Activated gamma-delta T cell treated with Interleukin-2 at 50 U/mL for 16 hours (primary cell): ENCODE data around the gene ZIC5.
"Not testable (repeated sequence)": the region's sequence is repeated elsewhere in the genome, so short reads cannot be mapped to it uniquely, and the experiment has no call there.

ENCODE experiments used
- DNase-seq: peaks from one replicate; pipeline ENCODE4 v3.0.0-alpha.2; 2020

ZIC5 gene

DNA sequence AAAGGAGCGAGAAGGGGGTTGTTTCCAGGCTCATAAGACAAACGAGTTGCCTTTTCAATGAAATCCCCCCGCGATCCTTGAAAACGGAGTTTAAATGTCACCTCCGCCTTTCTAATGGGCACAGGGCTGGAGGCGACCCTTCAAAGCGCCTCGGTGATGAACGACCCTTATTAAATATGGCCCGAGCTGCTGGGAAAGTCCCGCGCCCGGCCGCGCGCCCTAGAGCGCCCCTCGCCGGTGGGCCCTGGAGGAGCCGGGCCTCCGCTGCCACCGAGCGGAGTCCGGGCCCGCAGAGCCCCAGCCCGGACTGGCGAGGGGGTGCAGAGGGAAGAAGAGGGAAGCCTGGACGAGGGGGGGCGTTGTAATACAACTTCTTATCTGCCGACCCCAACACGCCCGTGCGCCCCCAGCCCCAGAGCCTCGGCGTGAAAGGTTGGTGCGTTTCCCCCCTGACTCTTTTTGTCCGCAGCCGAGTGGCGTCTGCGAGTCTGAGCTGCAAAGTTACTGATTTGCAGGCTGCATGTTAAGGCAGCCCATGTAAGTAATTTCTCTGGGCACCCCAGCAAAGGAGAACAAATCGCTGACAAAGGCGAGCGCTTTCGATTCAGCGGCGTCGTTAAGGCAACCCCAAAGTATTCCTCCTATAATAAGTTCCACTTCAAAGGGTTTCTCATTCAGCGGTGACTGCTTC, 11.9 kb downstream of the ZIC5 start:
- DNase-seq: no peak

DNA sequence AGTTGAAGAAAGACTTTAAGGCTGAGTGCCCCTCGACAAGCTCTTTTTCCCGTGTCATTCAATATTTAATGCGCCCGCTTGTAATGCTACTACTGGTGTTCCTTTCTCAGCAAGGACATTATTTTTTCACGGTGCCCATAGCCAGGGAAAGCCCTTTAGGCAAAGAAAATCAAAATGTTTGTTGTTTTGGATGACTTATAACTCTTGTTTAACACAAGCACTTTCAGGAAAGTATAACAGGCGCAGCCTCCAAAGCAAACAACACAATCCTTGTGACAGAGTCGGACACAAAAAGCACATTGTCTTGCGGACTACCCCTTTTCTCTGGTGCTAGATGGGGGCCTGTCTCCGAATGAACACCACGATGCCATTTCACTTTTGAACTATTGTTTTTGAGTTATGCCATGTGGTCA, 12.4 kb downstream of the ZIC5 start:
- no peak for DNase-seq

DNA sequence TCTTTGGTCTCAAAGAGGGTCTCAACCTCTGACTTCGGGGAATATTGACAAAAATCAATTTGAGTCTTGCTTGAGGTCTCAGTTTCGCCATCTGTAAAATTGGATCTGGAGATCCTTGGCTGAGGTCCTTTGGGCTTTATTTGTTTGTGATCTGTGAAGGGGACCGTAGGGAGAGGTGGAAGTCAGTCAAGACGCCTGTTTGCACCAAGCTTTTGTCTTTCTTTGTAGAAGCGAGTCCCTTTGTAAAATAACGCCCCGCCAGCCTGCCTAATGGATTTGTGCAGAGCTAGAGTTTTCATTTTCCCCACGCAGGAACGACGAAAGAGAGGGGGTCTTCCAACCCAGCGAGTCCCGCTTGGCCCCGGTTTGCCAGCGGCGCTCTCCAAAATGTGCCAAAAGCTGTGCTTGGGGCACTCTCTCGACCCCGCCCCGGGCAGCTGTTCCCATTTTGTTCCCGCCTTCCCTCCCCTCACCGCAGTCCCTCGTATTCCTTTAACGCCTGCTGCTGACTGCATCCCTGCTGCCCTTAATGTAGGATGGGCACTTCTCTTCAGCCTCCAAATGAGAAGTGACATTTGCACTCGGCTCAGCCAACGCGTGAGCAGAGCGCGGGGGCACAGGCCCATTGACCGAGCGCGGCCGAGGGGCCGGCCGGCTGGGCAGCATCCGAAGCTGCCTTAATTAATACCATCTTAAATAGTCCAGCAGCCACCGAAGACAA, 13.0 kb downstream of the ZIC5 start:
- DNase-seq: no peak

DNA sequence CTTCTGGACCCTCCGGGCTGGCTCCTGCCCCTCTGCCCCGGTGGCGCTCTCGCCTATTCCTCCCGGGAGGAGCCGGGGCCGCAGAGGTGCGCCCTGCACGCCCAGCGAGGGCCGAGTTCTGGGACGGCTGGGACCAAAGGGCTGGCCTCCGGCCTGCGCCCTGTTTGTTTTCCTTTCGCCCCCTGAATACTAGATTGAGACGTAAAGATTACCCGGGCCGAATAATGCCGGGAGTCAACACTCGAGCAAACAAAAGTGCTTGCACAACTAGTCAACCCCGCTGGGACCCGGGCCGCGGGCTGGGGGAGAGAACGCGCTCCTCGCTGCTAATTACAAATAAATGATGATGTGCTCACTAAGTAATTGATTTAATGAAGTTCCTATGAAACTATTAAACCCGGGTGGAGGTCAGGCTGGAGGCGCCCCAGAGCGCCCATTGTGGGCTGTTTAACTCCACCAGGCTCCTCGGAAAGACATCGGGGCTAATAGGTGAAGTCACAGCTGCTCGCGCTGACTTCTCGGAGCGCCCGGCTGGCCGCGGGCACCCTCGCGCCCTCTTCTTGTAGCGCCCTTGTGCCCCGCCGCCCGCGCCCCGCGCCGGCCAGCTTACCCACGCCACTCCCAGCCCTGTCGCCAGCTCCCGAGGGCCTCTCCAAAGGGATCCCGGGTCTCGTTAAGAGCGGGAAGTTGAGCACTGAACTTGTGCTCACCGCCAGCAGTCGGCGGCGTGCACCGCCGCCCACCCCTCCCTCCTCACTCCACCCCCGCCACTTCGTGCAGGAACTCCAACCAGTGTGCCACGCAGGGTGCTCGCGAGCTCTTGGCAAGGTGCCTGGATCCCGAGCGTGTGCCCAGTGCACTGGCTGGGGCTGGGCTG, 14.9 kb downstream of the ZIC5 start:
- no peak for DNase-seq

DNA sequence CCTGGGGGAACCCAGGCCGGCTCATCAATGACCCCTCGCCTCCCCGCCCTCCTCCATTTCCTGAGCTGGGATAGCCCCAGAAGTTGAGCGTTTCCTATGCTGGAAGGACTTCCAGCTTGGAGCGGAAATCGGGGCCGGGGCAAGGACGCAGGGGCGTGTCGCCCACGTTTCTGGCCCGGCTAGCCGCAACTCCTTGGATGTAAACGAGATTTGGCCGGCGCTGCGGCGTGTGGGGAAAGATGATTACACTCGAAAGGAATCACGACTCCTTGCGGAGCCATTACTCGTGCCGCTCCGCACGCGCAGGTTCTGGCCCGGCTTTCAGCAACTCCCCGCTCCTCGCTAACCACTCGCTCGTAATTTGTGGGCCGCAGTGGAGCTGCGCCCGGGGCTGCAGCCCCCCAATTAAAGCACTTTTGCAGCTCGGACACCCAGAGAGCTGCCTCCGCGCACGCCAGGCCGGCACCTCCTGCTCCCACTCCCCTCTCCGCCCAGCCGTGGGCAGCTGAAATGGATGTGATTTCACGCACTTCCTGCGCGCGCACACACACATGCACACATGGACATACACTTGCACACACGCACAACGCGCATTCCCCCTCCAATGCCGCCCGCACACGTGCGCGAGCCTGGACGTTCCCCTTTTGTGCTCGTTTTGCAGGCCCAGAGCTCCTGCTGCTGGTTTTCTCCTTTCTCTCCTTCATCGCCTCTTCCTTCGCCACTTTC, 15.7 kb downstream of the ZIC5 start:
- DNase-seq: no peak

DNA sequence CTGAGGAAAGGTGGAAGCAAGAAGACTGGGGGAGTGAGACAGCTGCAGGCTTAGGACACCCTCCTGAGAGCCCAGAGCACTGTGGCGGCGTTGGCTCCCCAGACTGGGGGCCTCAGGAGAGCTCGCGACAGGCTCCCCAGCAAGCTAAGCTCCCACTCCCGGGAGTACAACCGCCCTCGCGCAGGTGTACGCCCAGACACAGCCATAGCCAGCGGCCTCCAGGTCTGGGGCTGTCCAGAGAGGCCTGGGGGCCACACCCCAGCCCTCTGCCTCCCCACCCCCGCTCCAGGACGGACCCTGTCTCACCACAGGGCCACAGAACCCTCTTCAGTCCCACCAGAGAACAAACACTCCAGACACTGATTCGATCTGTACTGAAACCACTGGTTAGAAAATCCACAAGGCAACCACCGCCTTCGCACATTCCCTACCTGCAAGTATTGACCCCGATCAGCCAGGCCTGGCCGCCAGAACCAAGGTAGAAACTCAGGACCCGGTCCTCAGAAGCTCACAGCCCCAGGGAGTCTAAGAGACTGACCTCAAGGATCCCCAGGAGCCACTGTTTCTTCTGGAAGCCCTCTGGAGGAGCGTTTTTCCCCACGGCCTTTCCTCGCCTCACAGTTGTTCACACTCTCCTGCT, 16.3 kb downstream of the ZIC5 start:
- no peak for DNase-seq

DNA sequence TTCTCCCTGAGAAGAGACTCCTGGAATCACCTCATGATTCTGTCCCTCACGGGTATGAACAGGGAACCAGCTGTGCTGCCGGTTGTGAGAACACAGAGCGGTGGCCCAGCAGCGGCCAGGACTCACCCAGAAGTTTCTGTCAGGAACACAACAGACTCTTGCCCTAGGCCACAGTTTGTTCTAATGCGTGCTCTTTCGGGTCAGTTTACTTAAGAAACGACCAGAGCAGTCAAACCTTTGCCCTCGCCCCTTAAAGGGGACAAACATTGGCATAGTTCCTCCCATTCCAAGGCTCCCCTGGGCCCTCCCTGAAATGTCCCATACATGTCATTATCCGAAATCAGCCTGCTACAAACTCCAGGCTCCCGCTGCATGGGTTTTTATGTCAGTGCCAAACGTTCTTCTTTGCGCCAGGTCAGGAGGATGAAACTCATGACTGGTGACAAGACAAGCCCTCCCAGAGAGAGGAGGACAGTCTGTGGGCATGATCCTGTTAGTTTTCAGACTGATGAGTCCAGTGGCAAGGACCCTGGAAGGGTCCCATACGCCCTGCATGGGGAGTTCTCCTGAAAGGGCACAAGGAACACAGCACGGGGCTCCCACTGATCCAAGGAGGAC, 18.3 kb downstream of the ZIC5 start:
- no peak for DNase-seq

DNA sequence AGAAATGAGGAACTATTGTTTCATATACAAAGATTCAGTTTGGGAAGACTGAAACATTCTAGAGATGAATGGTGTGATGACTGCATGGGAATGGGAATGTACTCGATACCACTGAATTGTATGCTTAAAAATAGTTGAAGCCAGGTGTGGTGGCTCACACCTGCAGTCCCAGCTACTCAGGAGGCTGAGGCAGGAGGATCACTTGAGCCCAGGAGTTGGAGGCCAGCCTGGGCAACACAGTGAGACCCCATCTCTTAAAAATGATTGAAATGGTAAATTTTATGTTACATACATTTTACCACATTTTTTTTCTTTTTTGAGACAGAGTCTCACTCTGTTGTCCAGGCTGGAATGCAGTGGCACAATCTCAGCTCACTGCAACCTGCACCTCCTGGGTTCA, 19.9 kb downstream of the ZIC5 start:
- DNase-seq: not testable (repeated sequence)

DNA sequence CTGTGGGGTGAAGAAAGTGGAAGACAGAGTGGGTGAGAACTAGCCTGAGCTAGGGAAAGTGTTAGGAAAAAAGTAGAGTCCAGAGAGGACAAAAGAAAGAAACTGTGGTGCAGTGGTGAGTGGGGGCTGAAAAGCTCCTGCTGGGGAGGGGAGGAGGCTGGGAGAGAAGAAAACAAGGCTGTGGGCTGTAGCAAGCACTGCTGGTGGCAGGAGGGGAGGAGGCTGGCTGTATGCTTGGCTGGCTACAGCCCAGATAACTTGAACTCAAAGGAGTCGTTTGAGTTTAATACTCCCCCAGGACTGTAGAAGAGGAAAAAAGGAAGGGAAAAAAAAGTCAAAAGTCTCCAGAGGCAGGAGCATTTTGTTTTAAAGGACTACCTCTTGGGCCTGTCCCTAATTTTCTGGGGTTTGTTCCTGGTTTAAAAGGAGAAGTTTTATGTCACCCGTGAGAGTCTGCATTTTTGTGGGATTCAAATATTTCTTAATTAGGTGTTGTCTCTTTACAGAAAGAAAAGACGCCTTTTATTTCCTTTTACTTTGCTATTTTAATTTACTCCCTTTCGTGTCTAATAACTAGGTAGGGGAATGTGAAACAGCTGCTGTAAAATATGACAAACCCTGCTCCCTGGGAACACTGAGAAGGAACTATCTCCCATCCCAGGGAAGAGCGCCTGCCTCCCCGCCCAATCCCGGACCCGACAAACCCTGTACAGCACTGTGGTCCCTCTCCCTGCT, 21.7 kb downstream of the ZIC5 start:
- DNase-seq: no peak

DNA sequence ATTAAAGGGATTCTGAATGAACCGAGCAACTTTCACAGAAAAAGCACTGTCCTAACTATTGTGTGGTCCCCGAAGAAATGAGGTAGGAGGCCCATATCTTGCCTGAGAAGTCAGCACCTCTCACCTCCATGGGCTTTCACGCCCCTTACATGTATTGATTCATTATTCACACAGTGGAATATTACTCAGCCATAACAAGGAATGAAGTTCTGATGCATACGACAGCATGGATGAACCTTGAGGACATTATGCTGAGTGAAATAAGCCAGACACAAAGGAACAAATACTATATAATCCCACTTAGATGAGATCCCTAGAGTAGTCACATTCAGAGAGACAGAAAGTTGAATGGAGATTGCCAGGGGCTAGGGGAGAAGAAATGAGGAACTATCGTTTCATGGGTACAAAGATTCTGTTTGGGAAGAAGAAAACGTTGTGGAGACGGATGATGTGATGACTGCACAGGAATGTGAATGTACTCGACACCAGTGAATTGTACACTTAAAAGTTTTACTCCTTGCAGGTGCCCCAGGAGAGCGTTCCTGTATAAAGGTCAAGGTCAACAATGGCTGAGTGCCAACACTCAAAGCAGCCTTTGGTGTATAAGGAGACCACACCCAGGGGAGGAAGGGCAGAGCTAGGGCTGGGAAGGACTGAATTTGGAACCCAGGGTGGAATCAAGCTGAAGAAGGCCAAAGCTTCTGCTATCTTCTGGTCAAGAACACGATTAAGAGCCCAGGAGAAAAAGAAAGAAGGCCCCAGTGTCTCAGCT, 22.5 kb downstream of the ZIC5 start:
- DNase-seq: no peak

DNA sequence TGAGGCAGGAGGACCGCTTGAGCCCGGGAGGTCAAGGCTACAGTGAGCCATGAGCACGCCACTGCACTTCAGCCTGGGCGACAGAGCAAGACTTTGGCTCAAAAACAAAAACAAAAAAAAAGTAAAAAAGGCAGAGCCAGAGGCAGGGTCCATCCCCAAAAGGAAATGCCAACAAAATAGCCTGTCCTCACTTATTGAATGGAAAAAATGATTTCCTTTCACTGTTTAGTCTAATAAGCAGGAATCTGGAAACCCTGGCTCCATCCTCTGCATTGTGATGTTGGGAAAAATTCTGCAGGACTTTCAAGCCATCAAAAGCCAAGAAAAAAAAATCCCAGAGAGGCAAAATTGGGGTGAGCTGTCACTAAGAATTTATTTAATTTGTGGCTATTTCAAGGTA, 23.2 kb downstream of the ZIC5 start:
- DNase-seq: no peak

DNA sequence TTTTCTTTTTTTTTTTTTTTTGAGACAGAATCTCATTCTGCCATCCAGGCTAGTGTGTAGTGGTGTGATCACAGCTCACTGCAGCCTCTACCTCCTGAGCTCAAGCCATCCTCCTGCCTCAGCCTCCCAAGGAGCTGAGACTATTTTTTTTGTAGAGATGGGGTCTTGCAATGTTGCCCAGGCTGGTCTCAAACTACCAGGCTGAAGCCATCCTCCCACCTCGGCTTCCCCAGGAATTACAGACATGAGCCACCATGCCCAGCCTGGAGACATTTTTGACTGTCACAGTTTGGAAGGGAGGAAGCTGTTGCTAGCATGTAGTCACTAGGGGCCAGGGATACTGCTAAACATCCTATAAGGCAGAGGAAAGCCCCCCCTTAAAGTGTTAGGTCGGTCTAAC, 23.9 kb downstream of the ZIC5 start:
- no peak for DNase-seq

DNA sequence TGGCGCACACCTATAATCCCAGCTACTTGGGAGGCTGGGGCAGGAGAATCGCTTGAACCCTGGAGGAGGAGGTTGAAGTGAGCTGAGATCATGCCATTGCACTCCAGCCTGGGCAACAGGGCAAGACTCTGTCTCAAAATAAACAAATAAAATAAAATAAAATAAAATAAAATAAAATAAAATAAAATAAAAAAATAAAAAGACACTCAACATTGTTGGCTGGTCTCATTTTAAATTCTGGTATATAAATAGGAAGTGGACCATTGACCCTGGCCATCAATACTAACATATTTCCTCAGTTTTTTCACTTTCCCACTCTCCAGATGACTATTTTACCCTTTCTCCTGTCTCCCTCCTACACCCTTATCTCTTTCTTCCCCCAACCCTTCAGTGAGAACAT, 26.1 kb downstream of the ZIC5 start:
- not testable (repeated sequence) for DNase-seq

DNA sequence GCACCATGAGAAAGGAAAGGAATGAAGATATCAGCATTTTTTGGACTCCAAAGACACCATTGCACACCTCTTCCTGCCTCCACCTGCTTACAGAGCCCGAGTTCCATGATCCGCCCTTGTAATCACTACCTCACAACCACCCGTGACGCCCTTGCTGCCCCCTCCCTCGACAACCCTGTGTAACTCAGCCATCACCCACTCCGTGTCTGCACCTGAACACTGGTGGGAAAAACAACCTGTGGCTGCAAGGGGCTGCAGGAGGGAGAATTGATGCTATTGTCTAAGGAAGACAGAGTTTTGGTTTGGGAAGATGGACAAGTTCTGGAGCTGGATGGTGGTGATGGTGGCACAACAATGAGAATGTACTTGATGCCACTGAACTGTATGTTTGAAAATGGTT, 27.0 kb downstream of the ZIC5 start:
- no peak for DNase-seq

DNA sequence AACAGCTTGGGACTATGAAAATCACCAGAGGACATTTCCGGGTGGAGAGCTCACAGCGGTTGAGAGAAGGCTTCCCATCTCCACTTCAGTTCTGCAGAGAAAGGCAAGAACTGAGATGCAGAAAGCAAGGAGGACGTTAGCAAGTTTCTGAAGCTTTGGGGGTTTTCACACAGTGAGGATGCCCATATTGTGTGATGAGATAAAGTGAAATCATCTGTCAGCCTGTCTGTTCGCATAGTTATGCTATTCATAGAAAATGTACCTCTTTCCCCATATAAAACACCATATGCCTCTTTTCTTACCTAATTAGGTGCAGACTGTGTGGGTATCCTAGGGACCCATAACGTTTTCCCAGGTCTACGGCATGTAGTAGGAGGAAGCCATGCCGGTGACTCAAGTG, 27.5 kb downstream of the ZIC5 start:
- DNase-seq: no peak

DNA sequence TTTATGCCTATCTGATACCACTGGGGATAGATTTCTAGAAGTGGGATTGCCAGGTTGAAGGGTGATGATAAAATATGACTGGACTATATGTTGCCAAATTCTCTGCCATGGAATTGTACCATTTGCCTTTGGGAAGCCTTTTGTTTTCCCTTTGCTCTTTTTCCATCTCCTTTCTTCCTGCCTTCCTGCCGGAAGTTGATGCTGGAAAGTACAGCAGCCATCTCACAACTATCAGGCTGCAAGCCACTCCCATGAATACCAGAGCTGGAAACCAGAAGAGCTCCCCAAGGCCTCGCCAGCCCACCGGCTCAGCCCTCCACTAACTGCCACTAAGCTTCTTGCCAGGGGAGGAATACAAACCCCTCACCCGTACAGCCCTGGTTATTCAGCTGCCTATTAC, 29.7 kb downstream of the ZIC5 start:
- no peak for DNase-seq

DNA sequence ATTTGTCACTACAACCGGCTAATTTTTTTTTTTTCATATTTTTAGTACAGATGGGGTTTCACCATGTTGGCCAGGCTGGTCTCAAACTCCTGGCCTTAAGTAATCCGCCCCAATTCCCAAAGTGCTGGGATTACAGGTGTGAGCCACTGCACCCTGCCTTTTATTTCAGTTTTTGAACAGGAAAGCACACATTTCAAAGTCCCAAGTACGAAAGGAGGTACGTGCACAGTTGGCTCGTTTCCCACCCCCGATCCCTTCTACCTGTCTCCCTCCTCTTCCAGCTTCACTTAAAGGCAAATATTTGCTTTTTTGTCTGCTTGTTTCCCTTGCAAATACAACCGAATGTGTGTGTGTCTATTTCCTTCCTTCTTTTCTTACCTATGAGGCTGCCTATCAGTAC, 30.5 kb downstream of the ZIC5 start:
- DNase-seq: no peak

DNA sequence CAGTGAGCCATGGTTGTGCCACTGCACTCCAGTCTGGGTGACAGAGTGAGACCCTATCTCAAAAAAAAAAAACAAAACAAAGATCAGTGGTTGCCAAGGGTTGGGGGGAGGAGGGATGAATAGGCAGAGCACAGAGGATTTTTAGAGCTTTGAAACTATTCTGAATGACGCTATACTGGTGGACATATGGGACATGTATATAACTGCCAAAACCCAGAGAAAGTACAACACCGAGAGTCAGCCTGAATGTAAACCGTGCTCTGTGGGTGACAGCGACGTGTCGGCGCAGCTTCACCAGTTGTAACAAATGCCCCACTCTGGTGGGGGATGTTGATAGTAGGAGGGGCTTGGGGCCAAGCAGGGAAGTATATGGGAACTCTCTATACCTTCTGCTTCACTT, 32.9 kb downstream of the ZIC5 start:
- DNase-seq: no peak

DNA sequence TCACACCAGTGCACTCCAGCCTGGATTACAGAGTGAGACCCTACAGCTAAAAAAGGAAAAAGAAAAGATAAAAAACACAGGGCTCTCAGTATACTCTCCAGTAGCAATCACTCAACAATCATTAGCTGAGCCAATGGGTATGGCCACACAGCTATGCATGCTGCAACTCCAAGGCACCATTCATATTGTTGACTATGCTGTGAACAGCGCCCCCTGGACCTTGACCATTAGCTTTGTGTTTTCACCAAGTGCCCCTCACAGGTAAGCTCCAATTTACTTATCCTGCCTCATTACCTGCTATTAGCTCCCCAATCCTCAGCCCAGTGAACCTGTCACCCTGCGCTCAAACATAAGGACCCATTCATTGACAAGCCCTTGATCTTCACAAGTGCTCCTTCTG, 35.8 kb downstream of the ZIC5 start:
- no peak for DNase-seq

DNA sequence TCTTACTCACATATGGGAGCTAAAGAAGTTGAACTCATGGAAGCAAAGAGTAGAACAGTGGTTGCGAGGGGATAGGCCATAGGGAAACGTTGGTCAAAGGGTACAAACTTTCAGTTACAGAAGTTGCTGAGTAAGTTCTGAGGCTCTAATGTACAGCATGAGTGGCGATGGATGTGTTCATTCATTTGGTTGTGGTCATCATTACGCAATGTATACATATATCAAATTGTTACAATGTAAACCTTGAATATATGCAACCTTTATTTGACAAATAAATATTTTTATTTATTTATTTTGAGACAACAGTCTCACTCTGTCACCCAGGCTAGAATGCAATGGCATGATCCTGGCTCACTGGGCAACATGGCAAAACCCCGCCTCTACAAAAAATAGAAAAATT, 38.7 kb downstream of the ZIC5 start:
- DNase-seq: no peak

DNA sequence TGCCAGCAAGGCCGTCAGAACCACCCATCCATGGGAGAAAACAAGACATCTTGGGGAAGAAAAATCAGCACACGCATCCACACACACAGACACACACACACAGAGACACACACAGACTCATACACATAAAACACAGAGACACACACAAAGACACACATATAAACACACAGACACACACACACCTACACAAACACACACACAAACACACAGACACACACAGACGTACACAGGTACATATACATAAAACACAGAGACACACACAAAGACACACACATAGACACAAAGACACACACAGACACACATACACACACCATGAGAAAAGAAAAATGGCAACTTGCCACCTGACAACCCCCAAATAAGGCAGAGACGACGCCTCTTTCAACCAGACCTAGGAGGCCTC, 40.6 kb downstream of the ZIC5 start:
- no peak for DNase-seq
